Activated T-cell treated with anti-CD3 and anti-CD28 coated beads for 48 hours (primary cell): ENCODE data around the gene REXO2.
A peak's percentile ranks its signal among the peaks of the same experiment; 100 is the strongest.

Source experiments
- DNase-seq: peaks from one replicate; pipeline ENCODE4 v3.0.0-alpha.2; 2020; ENCODE audit warnings: low read depth

REXO2 gene

GRCh38 chr11:114439229-114440120 lies at the start of gene REXO2:
Gene REXO2 (plus strand): TSS chr11:114439467. CDS start chr11:114439529, 62 bp downstream.
- DNase-seq: peak; percentile 90

- no peak for DNase-seq
Measured at GRCh38 chr11:114392735-114393667, 46.3 kb upstream of the REXO2 start.

GRCh38 chr11:114395736-114396135 lies 43.5 kb upstream of the REXO2 start:
- DNase-seq: no peak

DNA sequence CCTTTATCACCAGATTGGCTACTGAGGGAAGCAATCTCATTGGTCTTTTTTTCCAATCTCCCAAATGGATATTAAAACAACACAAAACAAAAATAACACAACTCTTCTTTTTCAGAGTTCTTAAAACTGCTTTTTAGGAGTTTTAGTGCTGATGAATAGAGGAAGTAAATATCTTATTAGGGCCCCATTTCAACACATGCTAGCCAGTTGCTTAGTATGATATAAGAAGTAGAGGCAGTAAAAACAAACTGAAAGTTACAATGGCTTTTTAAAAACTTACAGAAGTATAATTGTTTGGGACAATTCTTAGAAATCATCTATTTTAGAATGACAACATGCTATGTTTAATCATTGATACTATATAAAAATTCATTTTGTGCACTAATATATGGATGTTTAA lies 42.4 kb upstream of the REXO2 start:
- no peak for DNase-seq

DNA sequence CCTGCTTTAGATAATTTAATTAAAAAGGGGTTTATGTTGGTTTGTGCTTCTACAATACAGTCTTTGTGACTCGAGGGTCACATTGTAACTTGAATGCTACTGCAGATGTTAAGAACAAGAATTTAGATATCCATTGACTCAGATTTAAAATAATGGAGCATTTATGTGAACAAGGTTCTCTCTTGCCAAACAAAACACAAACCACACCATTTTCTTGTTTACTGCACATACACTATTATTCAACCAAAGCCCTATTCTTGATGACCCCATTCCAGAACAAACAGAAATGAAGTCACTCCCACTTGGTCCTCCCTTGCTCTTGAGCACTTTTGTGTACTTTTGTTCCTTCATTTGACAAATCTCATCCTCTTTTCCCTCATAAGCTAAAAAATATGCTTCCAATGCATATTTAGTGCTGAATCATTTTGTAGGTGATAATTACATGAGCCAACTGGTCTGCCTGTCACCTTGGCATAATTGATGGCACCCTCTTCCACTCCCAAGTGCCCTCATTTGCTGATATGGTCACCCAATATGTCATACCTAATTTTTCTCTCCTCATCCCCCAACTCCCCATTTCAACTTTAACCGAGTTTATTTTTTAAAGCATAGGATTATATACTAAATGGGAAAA lies 41.8 kb upstream of the REXO2 start:
- no peak for DNase-seq

DNA sequence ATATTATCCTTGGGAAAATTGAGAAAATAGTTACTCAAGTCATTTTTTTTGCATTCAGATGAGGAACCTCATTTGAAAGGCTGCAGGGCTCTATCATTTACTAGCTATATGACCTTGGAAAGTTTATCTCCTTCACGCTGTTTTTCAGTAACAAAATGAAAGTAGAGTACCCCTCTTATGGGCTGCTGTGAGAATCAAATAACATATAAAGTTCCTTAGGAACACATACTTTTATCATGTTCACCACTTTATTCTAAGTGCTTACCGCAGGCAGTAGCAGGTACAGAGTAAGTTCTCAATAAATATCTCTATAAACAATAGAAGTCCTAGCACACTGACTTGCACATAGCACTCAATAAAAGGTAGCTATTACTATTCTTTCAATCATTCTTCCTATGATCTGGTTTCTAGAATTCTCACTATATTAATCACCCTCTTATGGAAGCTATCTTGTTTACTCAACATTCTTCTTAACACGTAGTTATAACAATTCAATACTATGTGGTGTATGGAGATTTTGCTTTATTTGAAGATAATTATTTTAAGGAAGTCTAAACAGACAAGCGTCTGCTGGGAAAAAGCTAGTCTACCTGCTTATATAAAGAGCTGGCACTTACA lies 40.9 kb upstream of the REXO2 start:
- DNase-seq: no peak

- no peak for DNase-seq
Measured at GRCh38 chr11:114399490-114400215, 39.6 kb upstream of the REXO2 start.

- peak; percentile 94 for DNase-seq
Measured at GRCh38 chr11:114400216-114400914, 38.9 kb upstream of the REXO2 start, which contains the start of the genes C11orf71 and RBM7. Gene C11orf71 (minus strand): TSS chr11:114400511. CDS start chr11:114400331, 180 bp downstream. Gene RBM7 (plus strand): TSS chr11:114400666. CDS start chr11:114400672, 6 bp downstream.

- no peak for DNase-seq
Measured at GRCh38 chr11:114400915-114401223, 38.4 kb upstream of the REXO2 start.

DNA sequence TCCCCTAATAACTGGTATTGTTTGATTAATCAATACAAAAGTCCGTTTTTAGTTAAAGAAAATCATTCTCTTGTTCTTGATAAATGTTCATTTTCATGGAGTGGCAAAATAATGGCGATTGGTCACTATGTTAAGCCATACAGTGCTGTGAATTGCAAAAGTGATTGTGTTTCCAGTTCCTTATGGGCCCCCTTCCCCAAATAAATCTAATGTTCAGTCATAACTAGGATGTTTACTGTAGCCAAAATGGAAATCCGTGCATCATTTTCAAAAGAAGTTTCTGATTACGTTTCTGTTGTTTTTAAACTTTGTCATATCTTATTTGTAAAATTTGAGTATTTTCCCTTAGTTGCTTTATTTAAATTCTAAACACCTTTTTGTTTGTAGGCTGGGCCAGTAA lies 38.0 kb upstream of the REXO2 start:
- DNase-seq: no peak

DNA sequence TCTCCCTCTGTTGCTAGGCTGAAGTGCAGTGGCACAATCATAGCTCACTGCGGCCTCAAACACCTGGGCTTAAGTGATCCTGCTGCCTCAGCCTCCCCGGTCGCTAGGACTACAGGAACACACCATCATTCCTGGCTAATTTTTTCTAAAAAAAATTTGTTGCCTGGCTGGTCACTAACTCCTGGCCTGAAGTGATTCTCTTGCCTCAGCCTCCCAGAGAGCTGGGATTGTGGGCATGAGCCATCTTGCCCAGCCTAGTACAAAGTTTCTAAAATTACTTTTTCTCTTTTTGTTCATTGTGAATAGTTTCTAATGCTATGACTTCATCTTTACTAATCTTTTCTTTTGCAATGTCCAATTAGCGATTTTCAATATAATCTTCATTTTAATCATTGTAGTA lies 26.3 kb upstream of the REXO2 start:
- DNase-seq: no peak

GRCh38 chr11:114413958-114414357 lies 25.3 kb upstream of the REXO2 start:
- no peak for DNase-seq

DNA sequence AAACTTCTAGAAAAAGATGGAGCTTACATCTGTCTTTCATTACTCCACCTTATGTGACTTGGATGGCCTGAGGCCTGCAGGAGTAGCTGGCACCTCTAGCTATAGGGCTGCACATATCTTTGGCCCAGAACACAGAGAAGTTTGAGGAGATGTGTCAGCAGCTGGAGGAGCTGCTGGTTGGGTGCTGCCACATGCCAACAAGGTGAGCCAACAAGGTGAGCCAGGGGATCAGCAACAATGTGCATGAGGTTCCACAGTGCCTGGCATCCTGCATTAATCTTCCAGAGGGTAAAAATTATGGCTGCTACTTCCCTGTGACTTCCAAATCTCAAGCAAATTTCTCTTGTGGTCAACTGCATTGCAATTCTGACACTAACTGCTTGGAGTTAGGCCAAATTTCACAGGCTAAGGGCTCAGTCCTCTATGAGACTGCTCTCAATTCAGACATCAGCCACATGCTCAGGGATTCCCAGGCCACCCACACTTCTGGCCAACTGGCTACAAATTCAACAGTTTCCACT lies 22.8 kb upstream of the REXO2 start:
- no peak for DNase-seq

- no peak for DNase-seq
Measured at GRCh38 chr11:114426280-114426679, 13.0 kb upstream of the REXO2 start.

- DNase-seq: no peak
Measured at GRCh38 chr11:114430290-114430689, 9.0 kb upstream of the REXO2 start.

DNA sequence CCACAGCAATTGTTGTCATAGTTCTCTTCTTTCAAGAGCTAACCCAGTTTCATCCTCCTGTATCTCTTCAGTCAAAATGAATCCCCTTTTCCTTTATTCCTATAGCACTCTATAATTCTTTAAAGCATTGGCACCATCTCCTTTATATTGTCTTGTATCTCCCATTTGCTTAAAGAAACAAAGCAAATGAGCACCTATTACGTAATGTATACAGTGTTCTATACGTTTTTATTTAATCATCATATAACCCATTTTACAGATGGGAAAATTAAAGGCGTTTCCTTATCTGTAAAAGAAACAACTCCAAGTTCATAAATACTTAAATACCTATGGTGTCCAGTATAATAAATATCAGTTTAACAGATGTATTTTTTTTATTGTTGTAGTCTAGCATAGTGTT lies 6.4 kb upstream of the REXO2 start:
- DNase-seq: no peak

DNA sequence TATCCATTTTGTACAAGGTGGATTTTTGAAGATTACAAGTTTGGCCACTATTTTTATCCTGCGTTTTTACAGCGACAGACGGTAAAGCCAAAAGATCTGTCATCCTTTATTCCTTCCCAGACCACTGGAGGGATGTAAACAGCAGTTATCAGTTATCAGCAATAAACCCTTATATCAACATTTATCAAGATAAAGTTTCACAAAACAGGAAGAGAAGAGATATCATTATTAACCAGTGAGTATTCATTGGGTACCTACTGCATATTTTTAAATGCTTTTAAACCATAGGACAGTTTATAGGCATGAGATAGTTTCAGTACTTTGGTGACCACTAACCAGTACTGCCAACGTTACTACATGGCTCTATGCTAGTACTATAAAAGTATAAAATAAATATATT lies 5.9 kb upstream of the REXO2 start:
- DNase-seq: no peak

GRCh38 chr11:114438303-114438702 lies 964 bp upstream of the REXO2 start:
- no peak for DNase-seq

- no peak for DNase-seq
Measured at GRCh38 chr11:114440121-114440860, 1.0 kb downstream of the REXO2 start.
